Hepatocyte (in vitro differentiated cells): ENCODE data around the gene LINC01488.

Experiments
- CTCF ChIP-seq: fragments of 200-600 bp; sonication (generic); IDR thresholded peaks from 2 replicates; pipeline ENCODE4 v1.5.1; 2016; ENCODE audit warnings: antibody characterized with exemption, mild to moderate bottlenecking; ENCODE audit not compliant: poor library complexity
- EZH2 ChIP-seq: fragments of 200-600 bp; sonication (generic); IDR thresholded peaks from 2 replicates; pipeline ENCODE4 v1.6.1; 2016; ENCODE audit warnings: antibody characterized with exemption, mild to moderate bottlenecking, borderline replicate concordance
- EZH2phosphoT487 ChIP-seq: fragments of 200-600 bp; sonication (generic); IDR thresholded peaks from one replicate; pipeline ENCODE4 v1.6.1; 2018; ENCODE audit warnings: antibody characterized with exemption, mild to moderate bottlenecking, low read depth, moderate library complexity; ENCODE audit not compliant: unreplicated experiment, severe bottlenecking

DNA sequence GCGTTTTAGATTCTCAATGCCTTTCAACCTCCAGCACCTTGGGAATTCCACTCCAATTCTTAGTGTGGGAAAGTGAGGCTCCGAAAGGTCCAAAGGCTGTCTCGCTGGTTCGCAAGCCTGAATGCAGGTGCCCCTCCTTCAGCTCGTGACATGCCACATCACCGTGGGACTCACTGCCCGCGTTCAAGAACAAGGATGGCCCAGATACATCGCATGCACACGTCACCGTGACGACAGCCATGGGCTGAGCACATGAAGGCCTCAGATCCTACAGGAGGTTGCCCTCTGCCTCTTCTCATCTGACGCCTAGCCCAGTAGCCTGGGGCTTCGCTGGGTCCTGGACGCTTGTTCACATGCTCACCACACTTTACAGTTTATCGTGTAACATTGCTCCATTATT, 4.4 kb upstream of the LINC01488 start:
- TF ChIP-seq CTCF = no peak
- no peak for TF ChIP-seq EZH2
- no peak for TF ChIP-seq EZH2phosphoT487
